22Rv1 (cell line): ENCODE results near the gene ERP27.

ENCODE experiments used
- H3K27ac ChIP-seq: fragments of 450-650 bp; 2 replicates; pipeline ENCODE4 v1.5.1; 2017
- CTCF ChIP-seq: fragments of 450-650 bp; IDR thresholded peaks from 2 replicates; pipeline ENCODE4 v1.5.1; 2017; ENCODE audit warnings: mild to moderate bottlenecking
- ZFX ChIP-seq: fragments of 450-650 bp; IDR thresholded peaks from 2 replicates; pipeline ENCODE4 v1.6.1; 2017; ENCODE audit warnings: antibody characterized with exemption, borderline replicate concordance

ERP27 gene

GRCh38 chr12:14883686-14884085, 54.7 kb downstream of the ERP27 start:
- TF ChIP-seq CTCF (no peak), ZFX (no peak)
- H3K27ac ChIP-seq, result no peak overlapping the region

DNA sequence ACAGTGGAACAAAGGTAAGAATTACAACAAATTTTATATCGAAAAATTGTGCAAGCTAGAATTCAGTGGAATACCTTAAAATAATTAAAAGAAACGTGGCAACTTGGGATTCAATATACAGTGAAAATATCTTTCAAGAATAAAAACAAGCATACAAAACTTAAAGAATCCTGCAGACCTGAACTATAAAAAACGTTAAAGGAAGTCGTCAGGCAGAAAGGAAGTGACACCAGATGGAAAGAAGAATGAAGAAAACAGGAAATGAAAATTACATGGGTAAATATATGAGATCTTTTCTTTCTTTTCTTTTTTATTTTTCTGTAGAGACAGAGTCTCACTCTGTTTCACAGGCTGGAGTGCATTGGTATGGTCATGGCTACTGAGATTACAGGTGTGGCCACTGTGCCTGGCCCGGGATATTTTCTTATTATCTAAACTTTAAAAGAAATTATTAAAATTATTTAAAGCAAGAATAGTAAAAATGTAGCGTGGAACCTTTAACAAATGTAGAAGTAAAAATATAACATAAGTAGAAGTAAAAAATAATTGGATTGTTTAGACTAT, 57.4 kb downstream of the ERP27 start:
- no peak for TF ChIP-seq CTCF
- no peak for TF ChIP-seq ZFX
- no peak overlapping the region for H3K27ac ChIP-seq

DNA sequence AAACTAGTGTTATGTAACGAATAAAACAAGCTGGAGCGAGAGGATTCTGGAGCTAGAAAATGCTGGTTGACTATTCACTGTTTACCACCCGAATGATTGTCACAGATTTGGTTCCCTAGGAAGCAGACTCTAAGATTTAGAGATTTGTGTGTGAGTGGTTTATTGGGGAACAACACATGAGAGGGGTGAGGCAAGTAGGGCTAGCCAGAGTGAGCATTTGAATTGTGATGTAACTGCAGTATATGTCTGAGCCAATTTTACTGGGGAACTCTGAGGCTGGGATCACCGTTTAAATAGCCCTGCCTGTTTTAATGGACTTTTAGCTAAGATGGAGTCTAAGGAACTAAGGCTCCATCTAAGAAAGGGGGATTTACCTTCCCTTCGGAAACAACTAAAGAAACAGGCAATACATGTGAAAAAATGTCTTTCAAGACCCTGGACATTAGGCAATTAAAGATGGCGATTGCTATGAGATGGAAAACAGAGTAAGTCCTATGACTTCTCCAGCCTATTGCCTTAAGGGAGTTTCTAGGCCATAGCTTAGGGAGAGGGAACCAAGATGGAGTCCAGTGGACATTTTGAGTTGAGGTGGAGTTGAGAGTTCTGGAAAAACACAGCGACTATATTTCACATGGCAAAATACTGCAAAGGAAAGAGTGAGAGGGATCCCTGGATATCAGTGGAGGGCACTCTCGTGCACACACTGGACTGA, 59.0 kb downstream of the ERP27 start:
- H3K27ac ChIP-seq, result no peak overlapping the region
- TF ChIP-seq ZFX (no peak), CTCF (no peak)

GRCh38 chr12:14878488-14878887, 59.8 kb downstream of the ERP27 start:
- H3K27ac ChIP-seq, result no peak overlapping the region
- TF ChIP-seq CTCF (no peak), ZFX (no peak)

- no peak for TF ChIP-seq ZFX
- no peak for TF ChIP-seq CTCF
- no peak overlapping the region for H3K27ac ChIP-seq
Observed at GRCh38 chr12:14876833-14877232, 61.5 kb downstream of the ERP27 start.

DNA sequence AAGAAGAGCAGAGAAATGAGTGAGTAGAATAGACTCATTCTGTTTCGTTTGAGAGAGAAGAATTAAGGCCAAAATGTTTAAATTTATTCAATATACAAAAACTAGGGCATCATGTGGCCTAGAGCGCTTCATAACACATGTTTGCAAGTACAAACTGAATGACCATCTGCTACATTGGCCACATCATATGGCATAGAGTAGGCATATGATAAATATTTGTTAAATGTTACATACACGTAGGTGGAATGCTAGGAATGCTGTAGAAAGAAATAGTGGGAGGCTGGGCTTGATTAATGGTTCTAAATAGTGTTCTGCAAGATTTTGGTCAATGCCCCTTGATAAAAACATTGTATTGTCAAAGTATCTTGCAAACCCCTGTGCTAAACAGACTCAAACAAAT, 63.5 kb downstream of the ERP27 start:
- TF ChIP-seq CTCF (no peak), ZFX (no peak)

DNA sequence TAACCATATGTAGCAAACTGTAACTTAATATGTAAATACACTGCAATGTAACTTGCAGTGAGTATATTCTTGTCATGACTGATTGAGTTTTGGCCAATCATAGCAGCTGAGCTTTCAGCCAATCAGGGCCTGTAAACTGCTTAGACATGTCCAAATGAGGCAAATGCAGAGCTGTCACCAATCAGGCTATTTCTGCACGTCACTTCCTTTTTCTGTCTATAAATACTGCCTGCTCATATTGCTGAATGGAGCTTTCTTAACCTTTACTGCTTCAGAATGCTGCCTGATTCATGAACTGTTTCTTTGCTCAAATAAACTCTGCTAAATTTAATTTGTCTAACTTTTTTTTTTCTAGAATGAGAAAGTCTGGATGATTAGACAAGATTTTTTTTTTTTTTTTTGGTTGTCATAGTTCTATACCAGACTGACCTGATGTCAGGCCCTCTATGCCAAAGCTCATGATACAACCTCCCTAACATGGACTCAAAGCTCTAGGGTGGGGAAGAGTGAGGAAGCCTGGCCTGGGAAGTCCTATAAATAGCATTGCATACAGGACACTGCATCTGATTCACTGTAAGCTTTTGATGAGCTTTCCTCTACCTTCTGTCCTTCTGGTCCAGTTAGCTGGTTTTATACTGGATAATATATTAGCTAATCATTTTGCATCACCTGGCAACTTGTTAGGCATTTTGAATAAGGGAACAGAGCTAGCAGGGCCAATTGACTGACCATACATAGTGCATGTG, 64.7 kb downstream of the ERP27 start:
- TF ChIP-seq CTCF (no peak), ZFX (no peak)
- H3K27ac ChIP-seq, result no peak overlapping the region

More for the DNA sequence above, 63.5 kb downstream of the ERP27 start:
- H3K27ac ChIP-seq, result no peak overlapping the region
